Left ventricle myocardium superior (tissue), 1 donor: ENCODE measurements around the gene SFXN5. TPM values are rescaled to one million over a fixed set of nuclear protein-coding genes. Genes with fewer than 3 reads are reported as not detected.
"Not testable (repeated sequence)": the region's sequence is repeated elsewhere in the genome, so short reads cannot be mapped to it uniquely, and the experiment has no call there.

Source experiments
- ATAC-seq: fragments of 200-7000 bp; cut with Tn5 transposase; one replicate; pipeline ENCODE4 v1.9.1; 2020; ENCODE audit warnings: mild to moderate bottlenecking, moderate library complexity
- DNase-seq: peaks from one replicate; pipeline ENCODE4 v3.0.0-alpha.2; 2020
- intact Hi-C: fragments of 100-400 bp; cut with micrococcal nuclease; formaldehyde crosslinking; loops from one replicate; pipeline ENCODE4 v1.11.0; 2022
- total RNA-seq: library from RNA; stranded (reverse); fragmentation: NEBNext Ultra II Directional; extraction: Animal tissue kit (Norgen Biotek cat#: 25700); gene quantifications from one replicate; pipeline ENCODE4 v1.2.1, GENCODE V29; 2021
- donor health status: DM: no; HTN: yes; CAD: no; lungs with severe emphysema.

Gene SFXN5
- total RNA-seq, 1 donor from 2014 or later: 8.6 TPM

- DNase-seq (no peak), ATAC-seq (no peak)
- intact Hi-C loops: no loop called here
Measured at GRCh38 chr2:72908741-72909140, 162.8 kb downstream of the SFXN5 start.

- intact Hi-C loops, ATAC-seq, DNase-seq: not testable (repeated sequence)
Measured at GRCh38 chr2:72907369-72907768, 164.1 kb downstream of the SFXN5 start.

GRCh38 chr2:72901426-72901825 is 170.1 kb downstream of the SFXN5 start:
- ATAC-seq (no peak), DNase-seq (no peak)
- intact Hi-C loops: no loop called here

GRCh38 chr2:72900191-72900825 is 171.2 kb downstream of the SFXN5 start:
- ATAC-seq: no peak
- intact Hi-C loops: no loop called here
- no peak for DNase-seq

- intact Hi-C loops: no loop called here
Measured at GRCh38 chr2:72898585-72898906, 173.0 kb downstream of the SFXN5 start.

GRCh38 chr2:72897785-72898584 is 173.5 kb downstream of the SFXN5 start:
- DNase-seq: no peak
- intact Hi-C loops: no loop called here
- no peak for ATAC-seq

More at GRCh38 chr2:72898585-72898906, 173.0 kb downstream of the SFXN5 start:
- DNase-seq (no peak), ATAC-seq (no peak)

GRCh38 chr2:72896446-72896845 is 175.1 kb downstream of the SFXN5 start:
- intact Hi-C loops: no loop called here
- DNase-seq: no peak
- ATAC-seq: no peak

GRCh38 chr2:72895759-72896281 is 175.7 kb downstream of the SFXN5 start:
- intact Hi-C loops: no loop called here
- ATAC-seq (peak; percentile 48), DNase-seq (peak; percentile 65)

- ATAC-seq: no peak
- intact Hi-C loops: no loop called here
- DNase-seq: no peak
Measured at GRCh38 chr2:72895154-72895553, 176.4 kb downstream of the SFXN5 start.

- no peak for ATAC-seq
- DNase-seq: no peak
- intact Hi-C loops: loop anchor here (5.0 kb wide), 1 partner anchor 268 kb away; no protein-coding TSS in a partner anchor
Measured at GRCh38 chr2:72894514-72894913, 177.0 kb downstream of the SFXN5 start.

GRCh38 chr2:72893594-72894319 is 177.8 kb downstream of the SFXN5 start:
- intact Hi-C loops: loop anchor here (5.0 kb wide), 1 partner anchor 269 kb away; no protein-coding TSS in a partner anchor
- ATAC-seq (peak; percentile 75), DNase-seq (peak; percentile 65)

- DNase-seq: peak; percentile 79
- intact Hi-C loops: loop anchor here (5.0 kb wide), 1 partner anchor 270 kb away; no protein-coding TSS in a partner anchor
- peak; percentile 79 for ATAC-seq
Measured at GRCh38 chr2:72892506-72893173, 178.9 kb downstream of the SFXN5 start.

Other genes with a start within 250 kb of the SFXN5 start
- gene EXOC6B, start 245.7 kb downstream of the SFXN5 start, total RNA-seq: 122 TPM
- 55.8 TPM for gene SPR, start 184.3 kb downstream of the SFXN5 start, total RNA-seq
- gene EMX1, start 154.2 kb downstream of the SFXN5 start, total RNA-seq: not detected
- gene RAB11FIP5, start 41.2 kb upstream of the SFXN5 start, total RNA-seq: 19.4 TPM
- not detected for gene NOTO, start 130.9 kb upstream of the SFXN5 start, total RNA-seq
- gene SMYD5, start 142.5 kb upstream of the SFXN5 start, total RNA-seq: 15.4 TPM
- gene PRADC1, start 161.5 kb upstream of the SFXN5 start, total RNA-seq: 97.7 TPM
- gene CCT7, start 162.6 kb upstream of the SFXN5 start, total RNA-seq: 216 TPM
- 0.69 TPM for gene FBXO41, start 212.8 kb upstream of the SFXN5 start, total RNA-seq
- not detected for gene EGR4, start 221.8 kb upstream of the SFXN5 start, total RNA-seq